CD4-positive, alpha-beta T cell treated with Interleukin-21 for 1 hour (primary cell): ENCODE results near the gene ZFYVE27.

Experiments
- DNase-seq: peaks from one replicate; pipeline ENCODE4 v3.0.0-alpha.2; 2020

Gene ZFYVE27

DNA sequence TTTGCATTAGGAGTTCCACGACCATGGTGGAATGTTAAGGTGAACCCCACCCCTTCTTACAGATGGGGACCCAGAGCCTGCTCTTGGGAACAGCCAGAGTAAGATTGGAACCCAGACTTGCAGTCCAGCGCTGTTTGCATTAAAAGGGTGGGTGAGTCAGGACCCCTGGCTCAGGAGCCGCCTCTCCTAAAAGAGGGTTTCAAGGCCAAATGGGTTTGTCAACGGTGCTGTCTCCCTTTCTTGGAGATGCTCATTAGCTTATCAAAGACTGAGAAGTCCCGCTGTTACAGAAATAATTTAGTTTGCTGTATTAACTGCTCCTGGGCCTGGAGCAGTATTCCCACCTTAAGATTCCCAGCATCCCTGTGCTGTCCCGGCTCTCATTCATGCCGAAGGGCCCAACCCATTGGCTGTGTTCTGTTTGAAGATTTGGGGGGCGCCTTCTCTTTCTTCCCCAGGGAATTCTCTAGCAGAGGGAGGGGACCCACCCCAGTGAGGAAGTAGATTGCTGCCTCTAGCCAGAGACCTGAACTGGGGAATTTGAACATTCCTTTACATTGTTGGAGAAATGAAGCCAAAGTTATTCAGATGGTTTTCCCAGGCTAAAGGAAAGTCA lies 21.6 kb upstream of the ZFYVE27 start:
- no peak for DNase-seq

DNA sequence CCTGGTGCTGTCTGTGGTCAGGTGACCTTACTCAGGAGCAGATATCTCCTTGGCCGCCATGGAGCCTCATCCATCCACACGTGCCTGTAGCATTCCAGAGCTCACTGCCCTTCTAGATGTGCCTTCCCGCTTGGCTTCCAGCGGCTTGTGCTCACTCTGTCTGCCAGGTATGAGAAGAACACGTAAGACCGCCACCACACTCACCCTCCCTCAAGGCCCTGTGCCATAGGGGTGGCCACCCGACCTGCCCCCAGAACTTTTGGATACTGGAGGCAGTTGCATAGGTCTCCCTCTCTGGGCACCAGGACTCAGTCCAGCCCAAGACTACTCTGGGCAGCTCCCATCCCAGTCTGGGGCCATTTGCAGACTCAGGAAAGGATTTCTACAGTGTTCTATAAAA lies 19.3 kb upstream of the ZFYVE27 start:
- no peak for DNase-seq

DNA sequence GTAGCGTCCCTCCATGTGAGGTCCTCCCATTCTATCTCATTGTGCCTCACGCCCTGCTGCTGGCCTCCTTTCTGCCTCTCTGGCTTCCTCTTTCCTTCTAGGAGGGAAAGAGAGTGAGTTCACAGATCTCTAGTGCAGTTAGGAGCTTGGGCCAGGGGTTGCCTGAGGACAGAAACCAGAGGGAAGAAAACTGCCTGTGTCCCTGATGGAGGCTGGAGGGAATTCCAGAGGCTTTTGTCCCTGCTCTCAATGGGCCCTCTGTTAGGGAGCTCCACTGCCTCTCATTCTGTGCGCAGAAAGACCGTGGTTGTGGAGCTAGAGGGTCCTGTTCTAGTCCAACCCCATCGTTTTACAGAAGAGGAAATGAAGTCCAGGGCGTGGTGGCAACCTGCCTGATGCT lies 18.8 kb upstream of the ZFYVE27 start:
- DNase-seq, result no peak

DNA sequence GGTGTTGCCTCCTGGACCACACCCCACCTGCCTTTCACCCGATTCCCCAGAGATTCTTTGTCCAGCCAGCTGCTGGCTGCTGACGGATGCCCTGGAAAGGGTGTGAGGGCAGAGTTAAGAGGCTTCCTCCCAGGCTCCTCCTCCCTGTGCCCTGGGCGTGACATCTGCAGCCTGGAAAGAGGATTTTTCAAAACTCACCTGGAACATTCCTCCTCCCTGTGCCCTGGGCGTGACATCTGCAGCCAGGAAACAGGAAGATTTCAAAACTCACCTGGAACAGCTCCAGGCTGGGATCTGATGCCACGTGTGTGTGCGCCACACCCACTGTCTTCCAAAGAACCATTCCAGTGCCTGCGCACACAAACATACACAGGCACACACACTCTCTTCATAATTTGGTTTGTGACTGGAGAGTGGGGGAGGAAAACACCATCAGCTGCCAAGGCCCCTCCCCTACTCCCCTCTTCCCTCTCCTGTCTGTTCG lies 18.2 kb upstream of the ZFYVE27 start:
- DNase-seq, result no peak

DNA sequence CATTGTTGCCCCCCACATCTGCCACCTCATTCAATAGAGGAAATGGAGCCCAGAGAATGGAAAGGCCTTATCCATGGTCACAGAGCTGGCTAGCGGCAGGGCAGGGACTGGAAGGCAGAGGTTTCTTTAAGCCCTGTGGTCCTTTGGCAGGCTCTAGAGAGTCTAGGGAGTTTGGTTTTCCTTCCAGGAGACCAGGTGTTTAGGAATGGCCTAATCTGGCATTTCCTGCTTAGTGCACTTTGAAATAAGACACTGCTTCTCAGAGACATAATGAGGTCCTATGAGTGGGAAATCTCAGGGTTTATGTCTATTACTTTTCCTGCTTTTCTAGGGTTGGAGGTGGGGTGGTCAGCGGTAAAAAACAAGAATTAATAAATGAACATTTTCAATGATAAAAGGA lies 17.3 kb upstream of the ZFYVE27 start:
- no peak for DNase-seq

DNA sequence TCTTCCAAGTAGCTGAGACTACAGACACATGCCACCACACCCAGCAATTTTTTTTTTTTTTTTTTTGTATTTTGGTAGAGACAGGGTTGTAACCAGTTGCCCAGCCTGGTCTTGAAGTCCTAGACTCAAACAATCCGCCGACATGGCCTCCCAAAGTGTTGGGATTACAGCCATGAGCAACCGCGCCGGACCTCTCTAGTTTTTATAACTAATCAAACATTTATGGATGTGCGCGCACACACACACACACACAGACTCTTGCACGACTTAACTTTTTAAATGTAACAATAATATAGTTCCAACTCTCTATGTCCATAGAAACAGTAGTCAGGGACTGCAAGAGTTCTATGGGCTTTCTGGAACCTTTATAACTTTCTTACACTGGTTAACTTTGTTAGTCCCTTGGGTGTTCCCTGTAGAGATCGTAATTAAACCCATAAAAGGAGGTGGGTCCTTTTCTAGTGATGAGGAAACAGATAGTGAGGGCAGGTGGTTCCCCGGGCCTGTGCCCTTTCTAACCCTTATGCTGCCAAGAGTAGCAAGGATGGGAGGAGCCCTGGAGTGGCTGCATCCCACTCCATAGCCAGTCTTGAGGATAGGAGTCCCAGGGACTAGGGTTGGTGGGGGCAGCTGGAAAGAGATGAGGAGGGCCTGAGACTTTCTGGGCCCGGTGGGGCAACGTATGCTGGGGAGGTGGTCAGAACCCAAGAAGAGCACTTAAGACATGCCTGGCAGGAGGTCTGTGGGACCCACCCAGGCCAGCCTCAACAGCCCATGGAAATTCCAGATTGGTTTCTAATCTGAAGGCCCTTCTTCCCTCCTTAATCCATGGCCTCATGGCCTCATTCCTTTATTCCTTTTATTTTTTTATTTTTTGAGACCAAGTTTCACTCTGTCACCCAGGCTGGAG lies 14.8 kb upstream of the ZFYVE27 start:
- no peak for DNase-seq

DNA sequence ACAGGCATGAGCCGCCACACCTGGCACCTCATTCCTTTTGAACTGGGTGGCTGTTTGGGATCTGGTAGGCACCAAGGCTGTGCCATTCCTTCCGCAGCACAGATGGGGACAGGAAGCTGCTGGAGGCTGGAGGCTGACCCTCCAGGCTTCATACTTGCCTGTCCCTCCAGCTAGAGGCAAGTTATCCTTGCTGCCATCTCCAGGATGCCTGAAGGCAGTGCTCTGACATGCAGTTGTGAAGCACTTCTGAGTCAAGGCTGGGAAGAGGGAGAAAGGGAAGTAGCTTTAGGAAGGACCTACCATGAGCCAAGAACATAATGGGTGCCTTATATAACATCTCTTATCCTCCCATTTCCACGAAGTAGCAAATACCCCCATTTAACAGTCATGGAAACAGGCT lies 13.9 kb upstream of the ZFYVE27 start:
- DNase-seq, result no peak

DNA sequence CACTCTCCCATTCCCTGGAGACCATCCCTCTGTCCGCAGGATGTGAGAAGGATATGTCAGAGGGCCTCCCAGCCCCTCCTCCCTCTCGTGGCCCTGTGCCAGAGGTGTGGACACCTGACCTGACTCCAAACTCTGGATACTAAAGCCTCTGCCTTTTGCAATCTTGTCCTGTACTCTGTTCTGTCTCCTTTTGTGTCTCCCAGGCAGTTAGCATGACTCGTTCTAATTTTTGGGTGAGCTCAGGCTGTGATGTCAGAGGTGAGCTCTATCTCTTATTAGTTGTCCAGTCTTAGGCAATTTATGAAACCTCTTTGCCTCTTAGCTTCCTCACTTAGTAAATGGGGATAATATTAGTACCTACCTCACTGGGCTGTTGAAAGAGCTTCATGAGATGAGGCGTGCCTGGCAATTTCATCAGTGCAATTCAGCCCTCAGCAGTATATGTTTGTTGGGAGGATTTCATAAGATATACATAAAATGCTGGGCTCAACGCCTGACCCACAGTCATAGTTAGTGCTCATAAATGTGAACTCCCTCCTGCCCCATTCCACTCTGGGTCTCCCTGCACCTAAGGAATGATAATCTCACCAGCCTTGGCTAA lies 12.5 kb upstream of the ZFYVE27 start:
- no peak for DNase-seq

DNA sequence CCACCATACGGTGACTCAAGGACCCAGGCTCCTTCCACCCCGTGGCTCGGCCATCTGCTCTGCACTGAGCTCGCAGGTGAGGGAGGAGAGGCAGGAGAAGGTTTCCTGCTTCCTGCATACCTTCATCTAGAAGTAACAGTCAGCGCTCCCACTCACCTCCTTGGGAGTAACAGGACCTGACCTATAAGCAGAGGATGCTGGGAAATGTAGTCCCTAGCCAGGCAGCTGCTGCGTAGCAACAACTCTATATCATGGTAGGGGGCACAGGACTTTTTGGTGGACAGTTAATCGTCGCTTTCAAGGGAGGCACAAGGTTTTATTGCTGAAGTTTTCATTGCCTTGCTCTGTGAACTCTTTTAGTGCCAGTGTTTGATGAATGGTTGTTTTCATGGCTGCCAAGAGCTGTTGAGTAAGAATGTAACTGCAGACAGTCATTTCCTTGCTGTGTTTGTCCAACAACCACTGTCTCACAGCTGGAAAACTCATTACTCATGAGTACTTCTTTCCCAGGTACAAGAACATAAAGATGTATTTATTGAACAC lies 10.2 kb upstream of the ZFYVE27 start:
- no peak for DNase-seq

DNA sequence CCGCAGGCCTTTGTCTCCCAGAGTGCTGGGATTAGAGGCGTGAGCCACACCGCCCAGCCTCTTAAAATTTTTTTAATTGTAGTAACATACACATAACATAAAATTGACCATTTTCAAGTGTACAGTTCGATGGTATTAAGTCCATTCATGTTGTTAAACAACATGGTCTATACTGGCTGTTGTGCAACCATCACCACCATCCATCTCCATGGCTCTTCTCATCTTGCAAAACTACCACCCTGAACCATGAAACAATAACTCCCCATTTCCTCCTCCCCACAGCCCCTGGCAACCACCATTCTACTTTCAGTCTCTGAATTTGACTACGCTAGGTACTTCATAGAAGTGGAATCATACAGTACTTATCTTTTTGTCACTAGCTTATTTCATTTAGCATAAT lies 7.9 kb upstream of the ZFYVE27 start:
- DNase-seq, result no peak

DNA sequence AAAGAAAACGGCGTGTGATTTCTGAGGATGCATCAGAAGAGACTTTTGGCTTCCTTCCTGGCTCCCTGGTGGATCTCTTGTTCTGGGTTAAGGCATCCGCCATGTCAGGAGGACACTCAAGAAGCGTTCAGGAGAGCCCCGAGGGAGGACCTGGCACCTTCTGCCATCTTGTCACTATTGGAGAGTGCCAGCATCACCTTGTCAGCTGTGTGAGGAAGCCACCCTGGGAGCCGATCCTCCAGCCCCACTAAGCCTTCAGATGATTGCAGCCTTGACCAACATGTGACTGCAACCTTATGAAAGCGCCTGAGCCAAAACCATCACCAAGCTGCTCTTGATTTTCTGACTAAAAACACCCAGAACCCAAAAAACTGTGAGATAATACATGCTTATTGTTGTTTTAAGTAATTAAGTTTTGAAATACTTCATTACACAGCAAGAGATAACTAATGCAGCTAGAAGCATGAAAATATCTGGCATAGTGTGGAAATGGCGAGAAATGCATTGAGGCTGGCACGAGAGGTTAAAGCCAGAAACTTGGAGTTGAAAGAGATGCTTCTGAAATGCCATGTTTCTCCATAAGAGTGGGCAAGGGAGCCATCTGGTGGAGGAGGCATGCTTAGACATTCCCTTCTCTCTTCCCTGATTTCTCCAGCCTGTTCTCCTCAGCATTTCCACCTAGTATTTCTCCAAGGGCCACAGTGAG lies 5.4 kb upstream of the ZFYVE27 start:
- peak; percentile 64 for DNase-seq

DNA sequence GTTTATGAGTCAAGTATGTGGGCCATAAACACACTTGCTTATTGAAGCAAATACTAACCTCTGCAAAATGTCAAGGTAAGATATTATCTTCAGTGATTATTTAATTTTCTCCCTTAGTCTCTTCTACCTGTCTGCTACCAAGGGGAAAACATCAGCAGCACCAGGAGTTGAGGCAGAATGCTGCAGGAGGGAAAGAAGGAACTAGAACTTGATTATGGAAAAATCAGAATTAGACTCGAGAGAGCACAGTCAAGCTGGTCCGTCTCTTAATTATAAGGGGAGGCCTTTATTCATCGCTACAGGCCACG lies 4.9 kb upstream of the ZFYVE27 start:
- DNase-seq, result no peak

DNA sequence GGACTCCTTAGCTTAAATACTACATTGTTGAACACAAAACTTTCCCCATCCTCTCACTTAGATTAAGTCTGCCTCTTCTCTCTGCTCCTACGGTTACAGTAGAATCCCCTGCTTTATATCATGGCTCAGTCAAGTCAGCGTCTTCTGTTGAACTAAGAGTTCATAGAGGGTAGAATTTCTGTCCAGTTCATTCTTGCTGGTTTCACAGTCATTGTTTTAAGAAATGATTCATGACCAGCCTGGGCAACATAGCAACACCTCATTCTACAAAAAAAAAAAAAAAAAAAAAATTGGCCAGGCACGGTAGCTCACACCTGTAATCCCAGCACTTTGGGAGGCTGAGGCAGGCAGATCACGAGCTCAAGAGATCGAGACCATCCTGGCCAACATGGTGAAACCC lies 3.7 kb upstream of the ZFYVE27 start:
- no peak for DNase-seq

DNA sequence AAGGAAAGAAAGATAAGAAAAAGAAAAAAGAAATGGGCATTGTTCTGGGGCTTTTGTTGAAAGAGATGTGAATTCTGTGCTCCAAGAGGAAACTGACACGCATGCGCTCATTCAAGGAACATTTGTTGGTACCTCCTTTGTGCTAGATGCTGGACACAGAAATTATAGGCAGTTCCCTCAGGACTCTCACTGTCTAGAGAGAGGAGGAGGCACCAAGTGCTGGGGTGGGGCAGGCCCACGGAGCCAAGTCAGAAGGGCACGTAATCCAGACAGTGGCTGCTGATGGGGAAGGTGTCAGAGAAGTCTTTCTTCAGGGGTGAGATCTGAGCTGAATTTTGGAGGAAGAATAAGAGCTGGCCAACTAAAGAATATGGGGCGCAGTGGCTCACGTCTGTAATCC lies 2.9 kb upstream of the ZFYVE27 start:
- no peak for DNase-seq

DNA sequence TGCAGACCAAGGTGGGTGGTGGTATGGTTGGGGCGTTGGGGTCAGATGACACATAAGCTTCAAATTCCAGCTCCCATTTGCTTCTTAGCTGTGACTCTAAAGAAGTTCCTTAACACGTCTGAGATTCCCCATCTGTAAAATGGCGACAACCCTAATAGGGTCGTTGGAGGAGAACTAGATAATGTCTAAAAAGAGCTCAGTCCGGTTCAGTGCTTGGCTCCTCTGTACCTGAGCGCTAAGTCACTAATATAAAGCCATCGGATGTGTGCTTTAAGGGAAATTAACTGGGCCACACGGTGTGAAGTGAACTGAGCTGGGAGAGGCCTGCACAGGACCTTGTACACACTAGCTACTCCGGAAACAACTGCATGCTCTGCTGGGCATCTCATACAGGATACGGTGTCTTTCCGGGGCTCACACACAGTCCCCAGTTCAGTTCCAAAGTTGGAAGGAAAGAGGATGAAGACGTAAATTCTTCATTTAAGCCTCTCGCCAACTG lies 476 bp upstream of the ZFYVE27 start:
- no peak for DNase-seq

DNA sequence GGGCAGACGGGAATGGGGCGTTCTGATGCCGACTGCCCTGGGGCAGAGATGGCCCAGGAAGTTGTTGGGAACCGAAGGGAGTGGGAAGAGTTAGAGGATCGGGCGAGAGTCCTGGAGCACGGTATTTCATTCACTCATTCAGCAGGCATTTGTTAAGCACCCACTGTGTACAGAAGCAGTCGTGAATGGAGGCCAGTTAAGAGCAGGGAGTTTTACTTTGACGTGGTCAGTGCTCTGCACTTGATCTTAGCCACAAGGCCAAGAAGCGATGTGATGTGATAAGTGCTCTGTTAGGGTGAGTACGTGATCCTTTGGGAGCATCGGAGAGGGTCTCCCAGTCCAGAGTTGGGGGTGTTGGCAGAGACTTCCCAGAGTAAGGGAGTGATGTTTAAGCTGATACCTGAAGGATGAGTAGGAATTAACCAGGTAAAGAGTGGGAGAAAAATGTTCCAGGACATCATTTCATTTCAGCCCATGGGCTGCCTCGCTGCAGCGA lies 890 bp downstream of the ZFYVE27 start:
- DNase-seq, result peak; percentile 4

DNA sequence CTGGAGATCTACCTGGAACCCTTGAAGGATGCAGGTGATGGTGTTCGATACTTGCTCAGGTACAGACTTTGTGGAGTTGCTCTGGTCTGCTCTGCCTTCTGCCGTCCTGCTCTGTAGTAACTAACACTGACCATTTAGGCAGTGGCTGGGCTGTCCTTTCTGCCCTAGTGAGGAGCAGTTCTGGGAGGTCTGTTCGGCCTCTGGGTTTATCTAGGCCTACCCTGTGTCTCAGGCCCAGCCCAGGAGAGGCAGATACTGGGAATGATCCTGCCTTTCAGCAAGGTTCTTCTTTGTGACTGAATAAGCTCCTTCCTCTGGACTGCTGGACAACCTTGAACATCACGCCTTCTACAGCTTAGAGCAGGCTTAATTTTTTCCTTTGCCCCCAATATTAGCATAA lies 1.7 kb downstream of the ZFYVE27 start:
- no peak for DNase-seq

DNA sequence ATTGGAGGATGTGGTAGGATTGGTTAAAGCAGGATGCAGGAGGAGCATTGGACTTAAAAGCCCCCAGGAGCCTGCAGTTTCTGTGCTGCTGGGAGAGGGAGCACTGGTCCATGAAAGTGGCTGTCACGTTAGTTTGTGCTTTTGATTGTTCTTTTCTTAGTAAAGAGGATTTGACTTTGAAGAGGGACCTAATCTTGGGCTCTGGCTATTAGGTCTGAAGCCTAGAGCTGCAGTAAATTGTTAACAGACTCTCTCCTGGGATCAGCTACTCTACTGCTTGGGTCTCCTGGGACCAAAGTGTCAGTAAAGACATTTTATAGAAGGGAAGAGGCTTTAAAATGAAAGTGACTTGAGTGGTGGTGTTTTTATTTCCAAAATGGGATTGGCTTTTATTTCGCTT lies 3.7 kb downstream of the ZFYVE27 start:
- DNase-seq, result no peak

DNA sequence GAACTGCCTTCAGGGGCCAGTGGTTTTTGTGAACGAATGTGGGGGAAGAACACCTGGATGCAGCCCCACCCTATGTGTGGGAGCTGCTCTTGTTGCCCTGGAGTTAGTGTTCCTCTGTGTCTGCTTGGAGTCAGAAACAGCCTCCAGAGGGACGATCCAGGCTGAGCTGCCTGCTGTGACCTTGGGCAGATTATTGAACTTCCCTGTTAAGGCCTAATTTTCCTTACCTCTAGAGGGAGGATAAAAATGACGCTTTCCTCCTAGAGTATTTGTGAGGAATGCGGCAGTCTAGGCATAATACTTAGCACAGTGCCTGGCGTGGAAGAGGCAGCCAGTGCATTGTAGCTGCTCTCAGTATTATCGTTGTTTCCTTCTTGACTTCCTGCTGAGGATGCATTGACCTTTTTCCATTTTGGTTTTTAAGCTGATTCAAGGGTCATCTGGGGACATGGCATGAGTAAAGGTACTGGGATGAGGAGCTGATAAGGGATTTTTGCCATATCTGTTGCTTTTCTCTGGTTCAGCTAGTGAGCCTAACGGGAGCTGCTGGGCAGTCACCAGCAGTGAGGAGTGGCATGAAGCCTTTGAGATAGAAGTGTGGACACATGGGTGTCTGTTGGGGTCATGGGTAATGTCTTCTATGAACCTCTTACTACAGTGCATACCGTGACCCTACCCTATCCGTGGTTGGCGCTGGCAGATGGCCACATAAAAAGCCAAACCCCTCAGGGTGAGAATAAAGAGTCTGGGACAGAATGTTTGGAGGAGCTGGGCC lies 6.4 kb downstream of the ZFYVE27 start:
- DNase-seq, result no peak

DNA sequence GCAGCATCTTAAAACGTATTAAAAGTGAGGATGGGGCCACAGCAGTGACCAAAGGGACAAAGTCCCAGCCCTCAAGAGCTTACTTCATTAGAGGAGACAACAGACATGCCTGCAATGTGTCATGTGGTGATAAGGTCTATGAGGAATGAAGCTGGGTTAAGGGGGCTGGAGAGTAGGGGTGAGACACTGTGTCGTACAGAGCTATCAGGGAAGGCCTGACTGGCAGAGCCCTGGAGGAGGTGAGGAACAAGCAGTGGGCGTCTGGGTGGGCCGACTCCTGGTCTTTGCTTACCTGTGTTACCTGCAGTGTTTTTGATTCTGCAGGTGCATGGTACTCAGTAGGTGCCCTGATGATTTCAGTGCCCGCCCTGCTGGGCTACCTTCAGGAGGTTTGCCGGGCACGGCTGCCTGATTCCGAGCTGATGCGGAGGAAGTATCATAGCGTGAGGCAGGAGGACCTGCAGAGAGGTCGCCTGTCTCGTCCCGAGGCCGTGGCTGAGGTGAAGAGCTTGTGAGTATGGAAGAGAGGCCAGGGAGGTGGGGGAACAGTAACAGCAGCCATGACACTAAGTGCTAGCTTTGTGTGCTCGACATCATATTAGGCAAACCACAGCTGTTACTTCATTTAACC lies 7.6 kb downstream of the ZFYVE27 start:
- no peak for DNase-seq

DNA sequence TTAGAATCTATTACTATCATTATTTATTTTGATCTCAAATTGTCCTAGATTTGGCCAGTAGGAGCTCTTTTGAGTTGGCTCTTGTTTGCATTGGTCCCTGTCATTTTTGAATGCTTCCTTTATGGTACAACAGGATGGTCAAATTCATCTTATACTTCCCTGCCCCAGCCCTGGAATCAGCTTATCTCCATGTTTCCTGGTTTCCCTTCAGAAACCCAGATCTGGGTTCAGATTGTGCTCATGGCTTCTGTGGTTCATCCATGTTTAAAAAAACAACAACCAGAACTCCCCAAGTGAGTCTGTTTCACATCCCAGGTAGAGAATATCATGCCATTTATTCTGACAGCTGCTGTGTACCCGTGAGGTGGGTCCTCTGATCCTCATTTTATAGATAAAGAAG lies 10.6 kb downstream of the ZFYVE27 start:
- no peak for DNase-seq

DNA sequence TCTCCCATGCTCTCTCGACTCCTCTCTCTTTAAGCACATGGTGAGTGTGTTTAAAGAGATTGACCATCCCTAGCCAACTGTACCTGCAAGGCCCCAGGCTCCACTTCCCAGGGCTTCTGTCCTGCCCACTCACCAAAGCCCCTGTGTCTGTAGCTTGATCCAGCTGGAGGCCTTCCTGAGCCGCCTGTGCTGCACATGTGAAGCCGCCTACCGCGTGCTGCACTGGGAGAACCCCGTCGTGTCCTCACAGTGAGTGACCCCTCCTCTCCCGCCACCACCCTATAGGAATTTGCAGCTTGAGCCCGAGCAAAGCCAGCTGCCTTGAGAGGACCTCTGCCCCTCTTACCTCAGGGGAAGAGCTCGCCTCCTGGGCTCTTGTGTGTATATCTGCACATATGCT lies 11.2 kb downstream of the ZFYVE27 start:
- no peak for DNase-seq
